Measurements from ENCODE around the gene SORCS2.

DNA sequence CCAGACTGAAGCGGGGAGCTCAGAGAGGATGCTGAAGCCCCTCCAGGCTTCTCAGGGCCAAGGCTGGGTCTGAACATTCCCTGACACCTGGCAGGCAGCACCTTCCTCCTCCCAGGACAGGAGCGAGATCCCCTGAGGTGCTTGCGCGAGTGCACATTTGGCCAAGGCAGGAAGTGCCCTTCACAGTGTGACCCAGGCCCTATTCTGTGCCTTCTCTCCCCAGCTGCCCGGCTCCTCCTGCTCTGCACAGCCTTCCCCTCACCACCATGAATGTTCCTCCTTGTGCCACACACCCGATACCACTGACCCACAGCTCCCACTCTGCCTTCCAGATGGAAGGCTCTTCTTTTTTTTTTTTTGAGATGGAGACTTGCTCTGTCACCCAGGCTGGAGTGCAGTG lies 259.5 kb downstream of the SORCS2 start:
- TF ChIP-seq POLR2A (IDR thresholded peaks at IDR 0.05): no peak
- TF ChIP-seq CTCF (IDR thresholded peaks at IDR 0.05): no peak
